Brain microvascular endothelial cell (primary cell): ENCODE measurements around the gene JPH4.

Experiments
- DNase-seq: peaks from one replicate; pipeline ENCODE4 v3.0.0-alpha.2; 2020
- H3K27ac ChIP-seq: fragments of 250-450 bp; sonication (Bioruptor Pico); 2 replicates; pipeline ENCODE4 v1.5.1; 2020; ENCODE audit warnings: mild to moderate bottlenecking, moderate library complexity
- H3K27me3 ChIP-seq: fragments of 250-450 bp; sonication (Bioruptor Pico); replicated peaks from 2 replicates; pipeline ENCODE4 v1.5.1; 2020; ENCODE audit warnings: mild to moderate bottlenecking
- H3K36me3 ChIP-seq: fragments of 250-450 bp; sonication (Bioruptor Pico); replicated peaks from 2 replicates; pipeline ENCODE4 v1.5.1; 2020; ENCODE audit warnings: mild to moderate bottlenecking
- H3K4me3 ChIP-seq: 2 replicates; pipeline ENCODE4 v1.5.1; 2011; ENCODE audit warnings: low read depth, mild to moderate bottlenecking, control low read depth, low read length, moderate library complexity
- CTCF ChIP-seq: IDR thresholded peaks from 2 replicates; pipeline ENCODE4 v1.5.1; 2011; ENCODE audit warnings: low read depth, mild to moderate bottlenecking, moderate library complexity, low read length, control low read depth, inconsistent platforms; ENCODE audit errors: missing control alignments
- in situ Hi-C: cut with HindIII; loops from 2 replicates; pipeline ENCODE4 v1.10.0; 2017; ENCODE audit warnings: low sequenced_read_pairs, low pct_ligation_motif_present

Gene JPH4

GRCh38 chr14:23617539-23617938 lies 38.9 kb upstream of the JPH4 start:
- no peaks in the 10 kb centered on the region for H3K27me3 ChIP-seq
- H3K36me3 ChIP-seq = no peaks in the 10 kb centered on the region
- H3K4me3 ChIP-seq = no peak overlapping the region
- DNase-seq = no peak
- no peak for TF ChIP-seq CTCF
- in situ Hi-C loops = no loop called here
- H3K27ac ChIP-seq = no peak overlapping the region

GRCh38 chr14:23615856-23616255 lies 37.3 kb upstream of the JPH4 start:
- Histone ChIP-seq H3K27me3 (no peaks in the 10 kb centered on the region), H3K27ac (no peak overlapping the region), H3K4me3 (no peak overlapping the region), H3K36me3 (no peaks in the 10 kb centered on the region)
- no peak for TF ChIP-seq CTCF
- in situ Hi-C loops = no loop called here
- no peak for DNase-seq

- no peaks in the 10 kb centered on the region for H3K36me3 ChIP-seq
- H3K4me3 ChIP-seq = no peak overlapping the region
- no peaks in the 10 kb centered on the region for H3K27me3 ChIP-seq
- H3K27ac ChIP-seq = no peak overlapping the region
- no peak for TF ChIP-seq CTCF
- DNase-seq = no peak
- in situ Hi-C loops = no loop called here
These were observed 35.8 kb upstream of the JPH4 start for GRCh38 chr14:23614395-23614828.

- no peak for TF ChIP-seq CTCF
- in situ Hi-C loops = no loop called here
These were observed 34.9 kb upstream of the JPH4 start for GRCh38 chr14:23613242-23614070.

GRCh38 chr14:23612802-23613201 lies 34.2 kb upstream of the JPH4 start:
- no peak for DNase-seq
- TF ChIP-seq CTCF = no peak
- in situ Hi-C loops = no loop called here

More at GRCh38 chr14:23613242-23614070, 34.9 kb upstream of the JPH4 start:
- Histone ChIP-seq H3K36me3 (no peaks in the 10 kb centered on the region), H3K27me3 (no peaks in the 10 kb centered on the region), H3K27ac (no peak overlapping the region), H3K4me3 (no peak overlapping the region)
- no peak for DNase-seq

GRCh38 chr14:23612354-23612732 lies 33.8 kb upstream of the JPH4 start:
- Histone ChIP-seq H3K4me3 (no peak overlapping the region), H3K27ac (no peak overlapping the region), H3K36me3 (no peaks in the 10 kb centered on the region), H3K27me3 (no peaks in the 10 kb centered on the region)
- in situ Hi-C loops = no loop called here
- no peak for TF ChIP-seq CTCF
- DNase-seq = no peak

More at GRCh38 chr14:23612802-23613201, 34.2 kb upstream of the JPH4 start:
- no peaks in the 10 kb centered on the region for H3K27me3 ChIP-seq
- H3K27ac ChIP-seq = no peak overlapping the region
- no peaks in the 10 kb centered on the region for H3K36me3 ChIP-seq
- H3K4me3 ChIP-seq = no peak overlapping the region
